Fibroblast of the aortic adventitia (primary cell): ENCODE results near the gene ZBTB26. TPM values are rescaled to one million over a fixed set of nuclear protein-coding genes. Genes with fewer than 3 reads are reported as not detected.
"Not testable (repeated sequence)": the region's sequence is repeated elsewhere in the genome, so short reads cannot be mapped to it uniquely, and the experiment has no call there.

ENCODE experiments used
- DNase-seq: peaks from one replicate; pipeline ENCODE4 v3.0.0-alpha.2; 2010; ENCODE audit warnings: low read depth
- H3K4me3 ChIP-seq: 2 replicates; pipeline ENCODE4 v1.5.1; 2011; ENCODE audit warnings: low read depth, mild to moderate bottlenecking, control low read depth, low read length, moderate library complexity
- CTCF ChIP-seq: IDR thresholded peaks from 2 replicates; pipeline ENCODE4 v1.5.1; 2011; ENCODE audit warnings: mild to moderate bottlenecking, low read length, control low read depth, inconsistent platforms; ENCODE audit not compliant: insufficient read depth
- total RNA-seq: library from RNA; depleted of rRNA; stranded (reverse); fragments of >200 nt; gene quantifications from 2 replicates; pipeline ENCODE4 v1.2.3, GENCODE V29; 2012; ENCODE audit warnings: low replicate concordance

ZBTB26 gene
- total RNA-seq, 1 donor = 4.7 TPM

DNA sequence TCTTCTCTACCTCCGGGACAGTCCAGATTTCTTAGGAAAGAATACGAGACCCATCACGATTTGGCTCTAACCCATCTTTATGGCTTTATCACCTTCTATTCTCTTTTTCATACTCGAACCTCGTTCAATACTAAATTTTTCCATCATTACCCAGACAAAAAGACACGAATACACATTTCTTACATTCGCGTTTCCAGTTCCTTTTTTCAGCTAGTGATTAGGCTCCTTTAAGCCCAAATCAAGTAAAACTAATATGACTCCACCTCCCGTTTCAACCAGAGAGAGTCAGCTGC is 18.7 kb downstream of the ZBTB26 start:
- peak overlapping the region; percentile 95 for H3K4me3 ChIP-seq
- no peak for TF ChIP-seq CTCF
- DNase-seq = no peak

GRCh38 chr9:122906122-122906521 is 25.2 kb downstream of the ZBTB26 start:
- DNase-seq, H3K4me3 ChIP-seq: not testable (repeated sequence)

DNA sequence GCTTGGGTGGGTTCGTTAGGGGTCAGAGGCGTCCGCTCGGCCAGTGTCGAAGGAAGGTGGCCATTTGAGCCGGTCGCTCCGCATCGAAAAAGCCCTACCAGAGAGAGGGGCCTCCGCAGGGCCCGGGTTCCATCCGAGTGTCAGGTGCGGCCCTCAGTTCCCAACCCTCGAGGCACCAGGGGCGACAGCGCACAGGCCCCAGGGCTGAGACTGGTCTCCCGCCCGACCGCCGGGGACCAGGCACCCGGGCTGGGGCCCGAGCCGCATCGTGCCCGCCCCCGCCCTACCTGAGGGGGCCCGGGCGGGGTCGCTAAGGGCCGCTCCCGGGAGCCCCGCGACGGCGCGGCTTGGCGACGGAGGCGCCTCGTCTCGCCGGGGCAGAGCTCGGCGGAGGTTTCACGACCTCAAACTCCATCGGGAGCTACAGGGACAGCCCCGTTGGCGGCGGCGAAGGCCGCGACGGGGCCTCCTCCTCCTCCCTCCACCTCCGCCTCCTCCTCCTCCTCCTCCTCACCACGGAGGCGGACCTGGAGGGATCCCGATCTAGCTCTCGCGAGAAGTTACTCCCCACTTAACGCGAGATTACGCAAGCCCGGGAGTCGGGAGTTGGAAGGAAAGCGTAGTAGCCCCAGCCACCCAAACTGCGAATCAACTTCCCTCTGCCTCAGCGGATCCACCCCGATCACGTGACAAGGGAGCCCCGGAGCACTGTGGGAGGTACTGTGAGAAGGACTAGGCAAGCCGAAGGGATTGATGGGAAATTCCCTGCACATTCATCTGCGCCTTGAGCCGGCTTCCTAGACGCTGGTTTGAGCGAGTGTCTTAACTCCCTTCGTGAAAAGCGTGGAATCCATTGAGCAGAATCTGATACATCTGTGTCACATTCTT is 26.2 kb downstream of the ZBTB26 start, which contains the start of gene RC3H2:
TSS of gene RC3H2 (minus strand) at position 537 of the 888 bp plus-strand sequence. CDS start 7,850 bp downstream, outside the sequence.
- TF ChIP-seq CTCF = no peak
- H3K4me3 ChIP-seq = peak within 1 kb of the TSS; percentile 86
- DNase-seq = peak; percentile 100

DNA sequence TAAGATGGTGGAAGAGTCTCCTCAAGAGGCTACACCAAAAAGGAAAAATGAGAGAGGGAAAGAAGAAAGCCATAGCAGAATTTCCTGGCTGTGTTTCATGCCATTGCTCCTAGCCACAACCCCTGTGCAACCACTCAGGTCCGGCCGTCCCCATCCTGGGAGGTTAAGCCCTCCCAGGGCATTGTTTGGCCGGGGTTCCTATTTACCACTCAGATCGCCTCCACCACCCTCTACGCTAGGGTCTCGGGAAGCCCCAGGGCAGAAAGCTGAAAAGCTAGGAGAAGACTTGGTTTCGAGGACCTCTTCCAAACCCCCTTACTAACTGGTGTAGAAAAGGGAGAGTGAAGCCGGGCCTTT is 26.9 kb downstream of the ZBTB26 start:
- DNase-seq = peak; percentile 43
- H3K4me3 ChIP-seq = peak overlapping the region; percentile 86
- no peak for TF ChIP-seq CTCF

DNA sequence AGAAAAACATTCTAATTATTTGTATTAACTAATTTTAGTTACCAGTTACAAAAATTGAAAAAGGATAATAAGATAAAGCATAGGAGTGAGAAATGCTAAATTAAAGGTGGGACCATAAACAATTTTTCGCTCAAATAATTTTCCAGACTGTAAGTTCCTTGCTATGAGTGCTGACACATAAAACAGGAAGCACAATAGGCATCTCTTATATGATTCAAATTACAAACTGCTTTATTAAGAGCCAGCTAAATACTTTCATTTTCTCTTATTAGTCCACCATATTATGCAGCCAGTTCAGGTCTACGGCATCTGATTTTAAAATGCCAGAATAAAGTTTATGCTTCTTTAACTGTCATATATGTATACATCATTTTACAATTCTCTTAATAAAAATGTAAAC is 30.5 kb downstream of the ZBTB26 start:
- DNase-seq = peak; percentile 39
- no peak for TF ChIP-seq CTCF
- H3K4me3 ChIP-seq = no peak overlapping the region

DNA sequence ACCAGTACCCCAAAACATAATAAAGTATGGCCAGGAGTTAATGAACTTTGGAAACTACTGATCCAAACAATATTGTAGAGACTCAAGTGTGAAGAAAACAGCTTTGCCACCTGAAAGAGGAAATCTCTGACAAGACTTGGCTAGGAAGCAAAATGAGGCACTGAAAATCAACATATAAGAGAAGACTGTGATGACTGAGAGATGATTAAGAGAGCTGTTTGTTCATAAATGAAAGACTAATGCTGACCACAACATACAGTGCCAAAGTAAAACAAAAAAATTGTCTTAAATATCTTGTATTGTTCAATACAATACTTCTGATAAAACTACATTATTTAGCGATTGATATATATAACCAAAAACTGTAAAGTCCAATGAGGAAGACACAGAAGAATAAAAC is 33.3 kb downstream of the ZBTB26 start:
- no peak for TF ChIP-seq CTCF
- no peak for DNase-seq
- no peak overlapping the region for H3K4me3 ChIP-seq

GRCh38 chr9:122888480-122888879 is 42.8 kb downstream of the ZBTB26 start:
- no peak for TF ChIP-seq CTCF
- DNase-seq = no peak

More at GRCh38 chr9:122888480-122888879, 42.8 kb downstream of the ZBTB26 start:
- H3K4me3 ChIP-seq = no peak overlapping the region
